ENCODE data around the gene FCN2. TPM values are rescaled to one million over a fixed set of nuclear protein-coding genes. Genes with fewer than 3 reads are reported as not detected.

Gene FCN2
- total RNA-seq, 1 donor from 2014 or later, result not detected

DNA sequence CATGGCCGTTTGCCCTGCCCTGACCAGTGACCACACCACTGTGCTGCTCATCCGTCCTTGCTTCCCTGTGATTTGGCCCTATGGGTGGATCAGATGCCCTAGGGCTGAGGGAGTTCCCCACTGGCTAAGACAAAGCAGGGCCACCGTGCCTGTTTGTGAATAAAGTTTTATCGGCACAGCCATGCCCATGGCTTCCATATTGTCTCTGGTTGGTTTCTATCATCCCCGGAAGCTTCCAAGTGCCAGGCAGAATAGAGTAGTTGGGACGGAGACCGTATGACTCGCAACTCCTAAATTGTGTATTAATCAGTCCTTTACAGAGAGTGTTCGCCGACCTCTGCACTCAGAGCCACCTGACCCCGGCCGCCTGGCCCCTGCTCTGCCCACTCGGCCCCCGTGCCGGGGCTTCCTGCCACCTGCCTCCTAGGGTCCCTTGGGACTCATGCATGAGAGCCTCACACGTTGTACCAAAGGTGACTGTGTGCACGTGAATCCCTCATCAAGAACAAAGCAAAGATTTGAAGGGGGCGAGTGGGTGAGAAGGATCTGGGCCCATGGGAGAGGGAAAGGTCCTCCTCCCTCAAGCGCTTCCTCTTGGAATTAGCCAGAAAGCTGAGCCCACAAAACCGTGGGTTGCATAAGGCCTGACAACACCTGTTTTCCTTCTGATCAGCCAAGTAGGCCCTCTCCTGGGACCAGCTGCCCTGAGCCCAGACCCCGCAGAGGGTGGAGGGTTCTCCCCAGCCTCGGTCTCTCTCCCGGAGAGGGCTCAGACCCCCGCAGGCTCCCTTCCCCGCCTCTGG lies 11.7 kb upstream of the FCN2 start:
- intact Hi-C loops (cut with micrococcal nuclease), result no loop called here

- intact Hi-C loops (cut with micrococcal nuclease), result no loop called here
Observed at GRCh38 chr9:134869554-134870300, 10.9 kb upstream of the FCN2 start.

GRCh38 chr9:134870301-134870694 lies 10.3 kb upstream of the FCN2 start:
- intact Hi-C loops (cut with micrococcal nuclease), result no loop called here

- intact Hi-C loops (cut with micrococcal nuclease), result no loop called here
Observed at GRCh38 chr9:134870746-134871662, 9.6 kb upstream of the FCN2 start.

DNA sequence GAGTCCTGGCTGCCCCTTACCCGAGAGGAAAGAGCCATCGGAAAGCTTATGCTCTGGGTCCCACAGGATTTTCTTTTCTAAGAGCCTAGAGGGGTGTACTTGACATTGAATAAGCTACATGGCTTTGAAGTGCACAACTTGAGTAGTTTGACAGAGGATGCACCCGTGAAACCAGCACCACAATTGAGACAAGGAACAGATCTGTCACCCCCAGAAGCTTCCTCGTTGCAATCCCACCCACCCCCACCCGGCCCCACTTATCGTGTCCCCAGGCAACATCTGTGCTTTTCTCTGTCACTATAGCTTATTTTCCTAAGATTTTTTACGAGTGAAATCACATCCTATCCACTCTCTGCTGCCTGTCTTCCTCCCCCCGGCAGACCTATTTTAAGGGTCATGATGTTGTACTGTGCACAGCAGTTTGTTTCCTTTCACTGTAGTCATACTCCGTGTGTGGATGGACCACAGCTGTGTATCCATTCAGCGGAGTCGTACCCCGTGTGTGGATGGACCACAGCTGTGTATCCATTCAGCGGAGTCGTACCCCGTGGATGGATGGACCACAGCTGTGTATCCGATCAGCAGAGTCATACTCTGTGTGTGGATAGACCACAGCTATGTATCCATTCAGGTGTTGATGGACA lies 8.8 kb upstream of the FCN2 start:
- intact Hi-C loops (cut with micrococcal nuclease), result no loop called here

GRCh38 chr9:134872482-134873231 lies 8.0 kb upstream of the FCN2 start:
- intact Hi-C loops (cut with micrococcal nuclease), result no loop called here

DNA sequence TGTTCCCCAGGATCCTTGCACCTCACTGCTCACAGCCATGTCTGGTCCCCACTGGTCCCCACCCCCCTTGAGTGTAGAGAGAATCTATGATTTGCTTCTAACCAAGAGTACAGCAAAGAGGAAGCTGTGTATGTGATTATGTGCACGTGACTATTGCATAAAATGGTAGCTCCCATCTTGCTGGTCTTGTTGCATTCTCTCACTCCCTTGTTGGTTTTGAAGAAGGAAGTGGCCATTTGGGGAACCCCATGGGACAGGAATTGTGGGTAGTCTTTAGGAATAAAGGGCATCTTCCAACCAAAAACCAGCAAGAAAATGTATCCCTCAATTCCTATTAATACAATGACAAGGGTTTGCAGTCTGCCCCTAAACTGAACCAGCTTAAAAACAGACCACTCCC lies 5.2 kb upstream of the FCN2 start:
- intact Hi-C loops (cut with micrococcal nuclease), result no loop called here

GRCh38 chr9:134877541-134877940 lies 3.1 kb upstream of the FCN2 start:
- intact Hi-C loops (cut with micrococcal nuclease), result no loop called here

DNA sequence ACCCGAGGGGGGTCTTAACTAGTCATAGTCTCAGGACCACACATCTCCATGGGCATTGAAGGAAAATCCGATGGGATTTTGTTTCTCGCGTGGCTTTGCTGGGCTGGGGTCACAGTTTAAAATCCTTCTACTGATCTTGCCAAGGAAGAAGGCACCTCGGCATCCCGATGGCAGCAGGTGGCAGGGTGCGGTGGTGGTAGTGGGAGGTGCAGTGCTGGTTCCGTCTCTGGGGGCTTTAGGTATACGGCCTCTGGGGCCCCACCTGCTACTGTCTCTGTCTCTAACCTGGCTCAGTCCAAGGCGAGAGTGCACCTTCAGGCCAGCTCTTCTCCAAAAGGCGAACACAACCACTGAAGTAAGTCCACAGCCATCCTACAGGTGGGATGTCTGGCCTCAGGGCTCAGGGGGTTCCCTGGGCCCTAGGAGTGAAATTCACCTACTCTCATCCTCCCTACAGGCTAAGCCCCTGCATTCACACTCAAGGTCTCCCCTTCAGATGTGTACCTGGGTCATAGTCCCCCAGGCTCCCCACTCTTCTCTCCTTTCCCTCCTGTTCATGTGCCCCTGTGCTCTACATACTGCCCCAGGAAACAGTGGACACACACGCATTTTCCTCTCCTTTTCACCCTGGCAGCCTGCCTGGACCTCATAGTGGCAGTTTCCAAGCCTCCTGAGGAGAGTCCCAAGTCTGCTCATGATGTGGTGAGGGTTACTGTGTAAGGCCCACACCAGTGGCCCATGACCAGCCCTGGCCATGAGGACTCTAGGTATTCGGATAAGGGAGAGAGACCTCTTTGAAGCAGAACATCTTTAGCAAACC lies 736 bp upstream of the FCN2 start:
- intact Hi-C loops (cut with micrococcal nuclease), result no loop called here

DNA sequence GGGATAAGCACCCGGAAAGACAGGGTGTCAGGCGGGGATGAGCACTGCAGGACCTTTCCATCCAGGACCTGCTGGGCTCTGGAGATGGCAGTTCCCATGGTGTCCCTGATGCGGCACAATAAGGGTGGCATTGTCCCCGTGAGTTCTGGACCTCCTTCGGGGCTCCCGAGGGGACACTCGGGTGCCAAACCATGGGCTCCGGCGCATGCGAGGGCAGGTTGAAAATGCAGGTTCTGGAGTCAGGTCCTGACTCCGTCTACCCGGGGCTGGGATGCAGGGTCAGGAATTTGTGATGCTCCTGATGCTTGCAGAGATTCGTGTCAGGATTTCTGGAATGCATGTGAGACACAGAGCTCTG lies 682 bp downstream of the FCN2 start:
- intact Hi-C loops (cut with micrococcal nuclease), result no loop called here

GRCh38 chr9:134882204-134882785 lies 1.7 kb downstream of the FCN2 start:
- intact Hi-C loops (cut with micrococcal nuclease), result no loop called here

DNA sequence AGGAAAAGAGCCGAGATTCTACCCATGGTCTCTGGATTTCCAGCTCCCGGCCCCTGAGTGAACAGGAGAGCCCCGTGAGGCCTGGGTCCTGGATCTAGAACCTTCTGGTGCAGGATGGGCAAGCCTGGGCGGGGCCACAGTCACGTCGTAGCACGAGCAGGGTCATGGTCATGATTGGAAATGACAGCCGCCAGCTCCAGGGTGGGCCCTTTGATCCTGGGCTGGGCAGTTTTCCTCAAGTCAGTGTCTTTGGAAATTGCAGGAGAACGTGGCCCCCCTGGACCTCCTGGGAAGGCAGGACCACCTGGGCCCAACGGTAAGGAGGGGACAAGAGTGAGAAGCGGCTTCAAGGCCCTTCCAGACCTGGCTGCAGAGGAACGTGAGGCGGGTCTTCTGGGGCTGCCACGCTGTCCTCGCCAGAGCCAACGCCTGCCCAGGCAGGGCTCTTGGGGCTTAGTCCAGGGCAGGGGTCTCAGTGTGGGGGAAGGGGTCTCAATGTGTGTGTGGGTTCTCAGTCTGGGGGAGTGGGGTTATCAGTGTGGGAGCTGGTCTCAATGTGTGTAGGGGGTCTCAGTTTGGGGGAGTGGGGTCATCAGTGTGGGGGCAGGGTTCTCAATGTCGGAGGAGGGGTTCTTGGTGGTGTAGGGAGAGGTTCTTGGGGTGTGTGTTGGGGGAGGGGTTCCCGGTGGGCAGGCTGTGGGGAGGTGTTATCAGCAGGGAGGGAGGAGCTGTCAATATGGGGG lies 2.6 kb downstream of the FCN2 start:
- intact Hi-C loops (cut with micrococcal nuclease), result no loop called here

GRCh38 chr9:134884492-134884891 lies 3.9 kb downstream of the FCN2 start:
- intact Hi-C loops (cut with micrococcal nuclease), result no loop called here

DNA sequence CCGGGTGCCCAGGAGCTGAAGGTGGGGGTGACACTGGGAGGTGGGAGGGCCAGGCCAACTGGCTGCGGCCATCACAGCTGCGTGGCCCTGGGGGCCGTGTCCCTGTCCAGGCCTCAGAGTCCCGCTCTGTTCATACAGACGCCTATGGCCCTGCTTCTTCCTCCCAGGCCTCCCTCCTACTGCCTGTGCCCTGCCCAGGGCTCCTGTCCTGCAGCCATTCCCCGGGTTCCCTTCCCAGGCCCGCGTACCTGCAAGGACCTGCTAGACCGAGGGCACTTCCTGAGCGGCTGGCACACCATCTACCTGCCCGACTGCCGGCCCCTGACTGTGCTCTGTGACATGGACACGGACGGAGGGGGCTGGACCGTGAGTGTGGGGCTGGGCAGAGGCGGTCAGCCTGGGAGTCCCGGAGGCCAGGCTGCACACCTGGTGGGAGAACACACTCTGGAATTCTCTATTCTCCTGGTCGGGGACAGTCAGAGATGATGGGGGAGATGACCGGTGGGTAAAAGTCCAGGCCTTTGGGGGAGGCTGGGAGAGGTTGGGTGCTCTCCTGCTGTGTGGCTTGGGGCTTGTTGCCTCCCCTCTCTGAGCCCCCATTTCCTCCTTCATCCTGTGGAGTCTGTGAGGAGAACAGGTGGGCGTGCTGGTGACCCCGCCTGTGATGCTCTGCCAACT lies 4.5 kb downstream of the FCN2 start:
- intact Hi-C loops (cut with micrococcal nuclease), result no loop called here

DNA sequence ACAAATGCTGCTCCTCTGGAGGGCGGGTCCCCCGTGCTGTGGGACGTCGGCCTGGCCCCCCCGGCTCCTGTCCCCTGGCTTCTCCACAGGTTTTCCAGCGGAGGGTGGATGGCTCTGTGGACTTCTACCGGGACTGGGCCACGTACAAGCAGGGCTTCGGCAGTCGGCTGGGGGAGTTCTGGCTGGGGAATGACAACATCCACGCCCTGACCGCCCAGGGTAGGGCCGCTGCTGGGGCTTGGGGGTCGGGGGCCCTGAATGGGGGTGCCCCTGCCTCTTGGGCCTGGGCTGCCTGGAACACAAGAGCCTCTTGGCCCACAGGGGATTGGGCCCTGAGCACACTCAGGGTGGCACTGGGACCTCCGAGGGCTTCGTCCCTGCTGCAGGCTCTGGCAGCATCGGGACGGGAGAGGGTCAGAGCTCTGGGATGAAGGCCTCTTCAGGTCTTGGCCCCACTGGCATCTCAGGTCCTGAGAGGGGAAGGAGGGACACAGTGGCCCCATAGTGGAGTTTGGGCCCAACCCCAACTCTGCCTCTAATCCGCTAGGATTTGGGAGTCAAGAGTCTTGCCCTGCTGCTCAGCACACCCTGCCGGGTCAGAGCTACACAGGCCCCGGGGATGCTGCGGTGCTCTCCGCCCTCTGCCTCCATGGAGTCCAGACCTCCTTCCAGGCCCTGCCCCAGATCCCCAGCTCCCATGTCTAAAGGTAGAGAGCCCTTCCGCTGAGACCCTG lies 5.2 kb downstream of the FCN2 start:
- intact Hi-C loops (cut with micrococcal nuclease), result no loop called here

- intact Hi-C loops (cut with micrococcal nuclease), result no loop called here
Observed at GRCh38 chr9:134886413-134886913, 5.9 kb downstream of the FCN2 start.

GRCh38 chr9:134887219-134887618 lies 6.6 kb downstream of the FCN2 start:
- intact Hi-C loops (cut with micrococcal nuclease), result no loop called here
